GM12865 (cell line): ENCODE data around the gene NUP93.
"Not testable (repeated sequence)": the region's sequence is repeated elsewhere in the genome, so short reads cannot be mapped to it uniquely, and the experiment has no call there.

Experiments
- DNase-seq: peaks from one replicate; pipeline ENCODE4 v3.0.0; 2010; ENCODE audit warnings: low read depth
- H3K4me3 ChIP-seq: 2 replicates; pipeline ENCODE4 v1.5.1; 2011; ENCODE audit warnings: mild to moderate bottlenecking, low read depth, low read length, control low read depth
- CTCF ChIP-seq: IDR thresholded peaks from 2 replicates; pipeline ENCODE4 v1.5.1; 2011; ENCODE audit warnings: low read length, control low read depth, low read depth, inconsistent platforms; ENCODE audit not compliant: insufficient read depth; ENCODE audit errors: missing control alignments

The NUP93 gene

GRCh38 chr16:56793492-56793891, 63.6 kb downstream of the NUP93 start:
- DNase-seq, result peak; percentile 12
- TF ChIP-seq CTCF, result peak; percentile 24
- no peak overlapping the region for H3K4me3 ChIP-seq

- no peak for TF ChIP-seq CTCF
- no peak overlapping the region for H3K4me3 ChIP-seq
- DNase-seq, result no peak
Observed at GRCh38 chr16:56795011-56795410, 65.1 kb downstream of the NUP93 start.

DNA sequence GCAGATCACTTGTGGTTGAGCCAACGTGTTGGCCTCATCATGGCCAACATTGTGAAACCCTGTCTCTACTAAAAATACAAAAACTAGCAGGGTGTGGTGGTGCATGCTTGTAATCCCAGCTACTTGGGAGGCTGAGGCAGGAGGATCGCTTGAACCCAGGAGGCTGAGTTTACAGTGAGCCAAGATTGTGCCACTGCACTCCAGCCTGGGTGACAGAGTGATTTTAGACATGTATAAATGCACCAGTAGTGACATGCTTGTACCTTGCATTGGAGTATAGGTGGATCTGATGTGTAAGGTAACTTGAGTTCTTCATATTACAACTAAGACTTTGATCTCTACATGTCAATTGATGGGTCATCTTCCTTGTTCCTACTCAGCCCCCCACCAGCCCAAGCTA, 67.1 kb downstream of the NUP93 start:
- H3K4me3 ChIP-seq, DNase-seq: not testable (repeated sequence)

DNA sequence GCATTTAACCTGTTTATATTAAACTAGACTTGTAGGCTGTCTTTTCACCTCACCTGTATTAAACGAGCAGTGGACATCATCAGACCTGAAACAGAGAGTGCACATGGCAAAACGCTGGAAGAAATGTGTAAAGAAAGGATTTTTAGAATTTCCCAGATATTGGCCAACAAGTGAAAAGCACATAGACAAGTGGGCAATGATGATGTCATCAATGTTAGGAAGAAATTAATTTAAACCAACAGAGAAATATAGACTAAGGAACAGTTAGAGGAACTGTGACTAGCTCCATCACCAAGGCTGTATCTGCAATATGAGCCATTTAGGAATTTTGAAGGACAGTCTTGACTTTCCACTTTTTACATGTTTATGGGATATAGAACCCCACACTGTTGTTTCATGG, 67.9 kb downstream of the NUP93 start:
- TF ChIP-seq CTCF, result no peak
- DNase-seq, result no peak
- no peak overlapping the region for H3K4me3 ChIP-seq

- no peak overlapping the region for H3K4me3 ChIP-seq
- DNase-seq, result no peak
- TF ChIP-seq CTCF, result no peak
Observed at GRCh38 chr16:56798955-56799354, 69.0 kb downstream of the NUP93 start.

DNA sequence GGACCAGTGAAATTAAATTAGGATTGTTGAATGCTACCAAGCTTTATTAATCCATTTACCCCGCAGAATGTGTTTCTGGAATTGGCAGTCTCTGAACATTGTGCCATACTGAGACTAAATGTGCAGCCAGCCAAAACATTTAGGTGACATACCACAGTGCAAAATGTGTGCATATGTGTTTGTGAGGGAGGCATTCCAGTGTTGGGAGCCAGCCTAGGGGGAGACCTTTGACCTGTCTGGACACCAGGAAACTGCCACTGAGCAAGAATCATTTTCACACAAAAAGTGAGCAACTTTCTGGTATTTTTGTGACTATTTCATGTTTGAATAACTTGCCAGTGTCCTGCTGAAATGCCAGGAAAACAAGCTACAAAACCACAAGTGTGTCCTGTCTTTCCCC, 70.4 kb downstream of the NUP93 start:
- no peak for DNase-seq
- H3K4me3 ChIP-seq, result no peak overlapping the region
- no peak for TF ChIP-seq CTCF

GRCh38 chr16:56801762-56802161, 71.8 kb downstream of the NUP93 start:
- DNase-seq, result no peak
- no peak for TF ChIP-seq CTCF
- no peak overlapping the region for H3K4me3 ChIP-seq

- DNase-seq, result no peak
- no peak overlapping the region for H3K4me3 ChIP-seq
Observed at GRCh38 chr16:56807011-56807675, 77.2 kb downstream of the NUP93 start.

DNA sequence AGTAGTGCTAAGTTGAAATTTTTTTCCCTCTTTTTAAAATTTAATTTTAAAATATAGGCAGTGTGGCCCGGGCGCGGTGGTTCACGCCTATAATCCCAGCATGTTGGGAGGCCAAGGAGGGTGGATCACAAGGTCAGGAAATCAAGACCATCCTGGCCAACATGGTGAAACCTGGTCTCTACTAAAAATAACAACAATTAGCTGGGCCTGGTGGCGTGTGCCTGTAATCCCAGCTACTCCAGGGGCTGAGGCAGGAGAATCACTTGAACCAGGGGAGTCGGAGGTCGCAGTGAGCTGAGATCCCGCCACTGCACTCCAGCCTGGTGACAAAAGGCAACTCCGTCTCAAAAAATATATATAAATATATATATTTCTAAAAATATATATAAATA, 77.7 kb downstream of the NUP93 start:
- not testable (repeated sequence) for DNase-seq

More at GRCh38 chr16:56807011-56807675, 77.2 kb downstream of the NUP93 start:
- no peak for TF ChIP-seq CTCF

More for the DNA sequence above, 77.7 kb downstream of the NUP93 start:
- not testable (repeated sequence) for H3K4me3 ChIP-seq
